Measurements from ENCODE around the gene SYTL3.

DNA sequence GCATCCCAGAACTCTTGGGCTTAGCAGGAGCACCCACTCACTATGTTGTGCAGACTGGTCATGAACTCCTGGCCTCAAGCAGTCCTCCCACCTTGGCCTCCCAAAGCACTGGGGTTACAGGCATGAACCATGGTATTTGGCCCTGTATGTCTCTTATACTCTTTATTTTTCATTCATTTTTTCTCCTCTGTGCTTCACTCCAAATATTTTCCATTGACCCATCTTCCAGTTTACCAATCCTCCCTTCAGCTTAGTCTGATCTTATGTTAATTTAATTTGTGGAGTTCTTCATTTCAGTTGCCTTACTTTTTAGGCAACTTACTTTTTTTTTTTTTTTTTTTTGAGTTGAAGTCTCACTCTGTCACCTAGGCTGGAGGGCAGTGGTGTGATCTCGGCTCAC lies 89.8 kb downstream of the SYTL3 start:
- no peak for TF ChIP-seq EZH2 (IDR thresholded peaks at IDR 0.05; ENCODE audit: borderline replicate concordance, low read depth, low read length)
- no peak for TF ChIP-seq NFIX (CRISPR knock-in tag; IDR thresholded peaks at IDR 0.05; ENCODE audit: low read depth)
- TF ChIP-seq FOXA1 (IDR thresholded peaks at IDR 0.05; ENCODE audit: borderline replicate concordance), result no peak
- TF ChIP-seq SNIP1 (IDR thresholded peaks at IDR 0.05; ENCODE audit: low read depth), result no peak
- no peak for TF ChIP-seq MTA3 (IDR thresholded peaks at IDR 0.05; ENCODE audit: borderline replicate concordance)
- no peak for TF ChIP-seq ZNF561 (CRISPR knock-in tag; conservative IDR thresholded peaks at IDR 0.05)
- no peak for TF ChIP-seq ELF4 (CRISPR knock-in tag; IDR thresholded peaks at IDR 0.05)

All from K562 (cell line).